ENCODE results near the gene RPN2.

The RPN2 gene

DNA sequence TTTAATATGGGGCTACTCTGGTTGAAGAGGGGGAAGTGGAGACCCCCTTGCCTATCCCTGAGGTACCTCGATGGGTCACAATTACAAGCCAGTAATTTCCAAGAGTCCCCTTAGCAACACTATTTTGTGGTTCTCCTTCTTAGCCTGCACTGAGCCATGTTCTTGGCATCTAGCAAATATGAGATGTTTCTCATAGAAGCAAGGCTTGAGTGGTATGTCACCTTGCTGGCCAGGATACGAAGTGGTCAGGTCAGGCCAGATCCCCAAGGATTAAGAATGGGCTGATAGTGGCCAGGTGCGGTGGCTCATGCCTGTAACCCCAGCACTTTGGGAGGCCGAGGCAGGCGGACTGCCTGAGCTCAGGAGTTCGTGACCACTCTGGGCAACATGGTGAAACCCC lies 84.6 kb downstream of the RPN2 start:
- TF ChIP-seq FOXP2 (optimal IDR thresholded peaks at IDR 0.05; ENCODE audit: borderline replicate concordance, extremely low read depth, extremely low read length, insufficient read depth) (no peak), TAF1 (IDR thresholded peaks at IDR 0.05; ENCODE audit: borderline replicate concordance, insufficient read depth, low read length) (no peak), SIN3A (IDR thresholded peaks at IDR 0.05; ENCODE audit: borderline replicate concordance, insufficient read depth, low read length) (no peak), POLR2AphosphoS5 (IDR thresholded peaks at IDR 0.05; ENCODE audit: low read depth, low read length) (no peak)
- TF ChIP-seq, protein P1, sequence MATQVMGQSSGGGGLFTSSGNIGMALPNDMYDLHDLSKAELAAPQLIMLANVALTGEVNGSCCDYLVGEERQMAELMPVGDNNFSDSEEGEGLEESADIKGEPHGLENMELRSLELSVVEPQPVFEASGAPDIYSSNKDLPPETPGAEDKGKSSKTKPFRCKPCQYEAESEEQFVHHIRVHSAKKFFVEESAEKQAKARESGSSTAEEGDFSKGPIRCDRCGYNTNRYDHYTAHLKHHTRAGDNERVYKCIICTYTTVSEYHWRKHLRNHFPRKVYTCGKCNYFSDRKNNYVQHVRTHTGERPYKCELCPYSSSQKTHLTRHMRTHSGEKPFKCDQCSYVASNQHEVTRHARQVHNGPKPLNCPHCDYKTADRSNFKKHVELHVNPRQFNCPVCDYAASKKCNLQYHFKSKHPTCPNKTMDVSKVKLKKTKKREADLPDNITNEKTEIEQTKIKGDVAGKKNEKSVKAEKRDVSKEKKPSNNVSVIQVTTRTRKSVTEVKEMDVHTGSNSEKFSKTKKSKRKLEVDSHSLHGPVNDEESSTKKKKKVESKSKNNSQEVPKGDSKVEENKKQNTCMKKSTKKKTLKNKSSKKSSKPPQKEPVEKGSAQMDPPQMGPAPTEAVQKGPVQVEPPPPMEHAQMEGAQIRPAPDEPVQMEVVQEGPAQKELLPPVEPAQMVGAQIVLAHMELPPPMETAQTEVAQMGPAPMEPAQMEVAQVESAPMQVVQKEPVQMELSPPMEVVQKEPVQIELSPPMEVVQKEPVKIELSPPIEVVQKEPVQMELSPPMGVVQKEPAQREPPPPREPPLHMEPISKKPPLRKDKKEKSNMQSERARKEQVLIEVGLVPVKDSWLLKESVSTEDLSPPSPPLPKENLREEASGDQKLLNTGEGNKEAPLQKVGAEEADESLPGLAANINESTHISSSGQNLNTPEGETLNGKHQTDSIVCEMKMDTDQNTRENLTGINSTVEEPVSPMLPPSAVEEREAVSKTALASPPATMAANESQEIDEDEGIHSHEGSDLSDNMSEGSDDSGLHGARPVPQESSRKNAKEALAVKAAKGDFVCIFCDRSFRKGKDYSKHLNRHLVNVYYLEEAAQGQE (IDR thresholded peaks at IDR 0.05; ENCODE audit: insufficient read depth in 1 of 2, low read depth in 2 of 2, low read length in 2 of 2), result no peak

DNA sequence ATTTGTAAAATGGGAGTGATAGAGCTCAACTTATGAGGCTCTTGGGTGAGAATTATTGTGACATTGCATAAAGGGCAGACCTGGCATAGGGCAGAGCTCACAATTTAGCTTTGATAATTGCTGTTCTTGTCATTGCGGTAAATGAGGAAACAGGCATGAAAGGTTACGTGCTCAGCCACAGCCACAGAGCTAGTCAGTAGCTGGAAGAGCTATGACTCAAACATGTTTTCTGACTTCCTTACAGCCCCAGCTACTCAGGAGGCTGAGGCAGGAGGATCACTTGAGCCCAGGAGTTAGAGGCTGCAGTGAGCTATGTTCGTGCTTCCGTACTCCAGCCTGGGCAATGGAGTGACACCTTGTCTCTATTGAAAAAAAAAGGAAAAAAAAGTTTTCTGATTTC lies 86.0 kb downstream of the RPN2 start:
- TF ChIP-seq, protein P1 (IDR thresholded peaks at IDR 0.05; ENCODE audit: insufficient read depth in 1 of 2, low read depth in 2 of 2, low read length in 2 of 2), result no peak
- TF ChIP-seq FOXP2 (optimal IDR thresholded peaks at IDR 0.05; ENCODE audit: borderline replicate concordance, extremely low read depth, extremely low read length, insufficient read depth) (no peak), TAF1 (IDR thresholded peaks at IDR 0.05; ENCODE audit: borderline replicate concordance, insufficient read depth, low read length) (no peak), POLR2AphosphoS5 (IDR thresholded peaks at IDR 0.05; ENCODE audit: low read depth, low read length) (no peak), SIN3A (IDR thresholded peaks at IDR 0.05; ENCODE audit: borderline replicate concordance, insufficient read depth, low read length) (no peak)

DNA sequence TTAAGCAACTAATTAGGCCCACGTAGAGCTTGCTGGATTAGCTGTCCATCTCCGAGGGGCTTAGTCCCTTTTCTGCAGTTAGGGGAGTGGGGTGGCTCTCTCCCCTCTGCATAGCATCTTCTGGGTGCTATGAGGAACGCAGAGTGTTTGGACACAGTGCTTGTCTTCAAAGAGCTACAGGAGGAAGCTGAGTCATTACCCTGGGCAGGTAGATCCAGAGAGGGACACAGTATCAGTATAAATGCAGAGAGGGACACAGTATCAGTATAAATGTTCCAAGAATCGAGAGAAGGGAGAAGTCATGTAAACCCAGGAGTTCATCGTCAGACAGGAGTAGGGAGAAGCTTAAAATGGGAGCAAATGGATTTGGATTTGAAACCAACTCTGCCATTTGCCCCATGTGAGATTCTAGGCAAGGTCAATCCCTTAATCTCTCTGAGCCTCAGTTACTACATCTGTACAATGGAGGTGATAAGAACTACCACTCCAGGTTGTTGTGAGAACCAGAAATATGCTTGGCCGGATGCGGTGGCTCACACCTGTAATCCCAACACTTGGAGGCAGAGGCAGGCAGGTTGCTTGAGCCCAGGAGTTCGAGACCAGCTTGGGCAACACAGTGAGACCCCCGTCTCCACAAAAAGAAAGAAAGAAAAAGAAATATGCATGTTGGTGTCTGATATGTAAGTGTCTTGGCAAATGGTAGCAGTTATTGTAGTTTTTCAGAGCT lies 88.0 kb downstream of the RPN2 start:
- no peak for TF ChIP-seq SIN3A (IDR thresholded peaks at IDR 0.05; ENCODE audit: borderline replicate concordance, insufficient read depth, low read length)
- TF ChIP-seq FOXP2 (optimal IDR thresholded peaks at IDR 0.05; ENCODE audit: borderline replicate concordance, extremely low read depth, extremely low read length, insufficient read depth), result no peak
- TF ChIP-seq POLR2AphosphoS5 (IDR thresholded peaks at IDR 0.05; ENCODE audit: low read depth, low read length), result no peak
- TF ChIP-seq, protein P1 (IDR thresholded peaks at IDR 0.05; ENCODE audit: insufficient read depth in 1 of 2, low read depth in 2 of 2, low read length in 2 of 2), result no peak
- TF ChIP-seq TAF1 (IDR thresholded peaks at IDR 0.05; ENCODE audit: borderline replicate concordance, insufficient read depth, low read length), result no peak

DNA sequence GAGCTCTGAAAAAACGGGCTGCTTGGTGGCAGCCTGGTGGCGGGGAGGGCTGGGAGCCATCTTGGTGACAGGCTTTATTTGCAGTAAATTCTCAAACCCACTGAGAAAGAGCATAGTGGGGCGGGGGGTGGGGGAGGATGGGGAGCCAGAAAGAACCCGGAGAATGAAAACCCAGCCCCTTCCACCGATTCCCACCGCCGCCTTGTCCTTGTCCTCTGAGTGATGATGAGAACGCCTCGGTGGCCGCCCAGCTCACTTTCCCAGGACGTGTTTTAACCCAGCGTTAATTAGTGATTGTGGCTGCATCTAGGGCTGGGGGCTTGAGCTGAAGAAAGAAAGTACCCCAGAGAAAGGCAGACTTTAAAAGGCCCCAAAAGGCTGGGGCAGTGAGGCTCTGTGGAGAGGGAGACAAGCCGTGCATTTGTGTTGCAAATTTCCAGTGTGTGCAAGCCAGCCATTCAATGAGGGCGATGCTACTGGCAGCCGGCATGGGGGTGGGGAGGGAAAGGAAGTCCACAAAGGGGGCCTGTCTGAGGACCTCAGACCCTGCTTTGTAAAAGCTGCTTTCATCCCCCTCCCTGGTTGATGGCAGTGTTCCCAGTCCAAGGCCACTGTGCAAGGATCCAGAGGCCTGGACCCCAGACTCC lies 88.7 kb downstream of the RPN2 start:
- TF ChIP-seq, protein P1 (IDR thresholded peaks at IDR 0.05; ENCODE audit: insufficient read depth in 1 of 2, low read depth in 2 of 2, low read length in 2 of 2), result no peak
- TF ChIP-seq POLR2AphosphoS5 (IDR thresholded peaks at IDR 0.05; ENCODE audit: low read depth, low read length) (no peak), FOXP2 (optimal IDR thresholded peaks at IDR 0.05; ENCODE audit: borderline replicate concordance, extremely low read depth, extremely low read length, insufficient read depth) (no peak), TAF1 (IDR thresholded peaks at IDR 0.05; ENCODE audit: borderline replicate concordance, insufficient read depth, low read length) (no peak), SIN3A (IDR thresholded peaks at IDR 0.05; ENCODE audit: borderline replicate concordance, insufficient read depth, low read length) (no peak)

Measured in PFSK-1 (cell line).